Mesenchymal stem cell (in vitro differentiated cells and primary cell): Measurements from ENCODE around the gene PRPH.
A peak's percentile ranks its signal among the peaks of the same experiment; 100 is the strongest.
"Not testable (repeated sequence)": the region's sequence is repeated elsewhere in the genome, so short reads cannot be mapped to it uniquely, and the experiment has no call there.

Experiments
- DNase-seq: peaks from one replicate; pipeline ENCODE4 v3.0.0-alpha.2; 2013
- H2AFZ ChIP-seq: one replicate; pipeline ENCODE4 v1.6.1; 2013; ENCODE audit warnings: low read depth, mild to moderate bottlenecking, control low read depth, inconsistent platforms, low read length, moderate library complexity
- H2AK5ac ChIP-seq: 2 replicates; pipeline ENCODE4 v1.6.1; 2013; ENCODE audit warnings: low read length, moderate library complexity, mild to moderate bottlenecking, inconsistent platforms; ENCODE audit not compliant: severe bottlenecking
- H2BK120ac ChIP-seq: one replicate; pipeline ENCODE4 v1.6.1; 2013; ENCODE audit warnings: low read depth, mild to moderate bottlenecking, inconsistent platforms, low read length, moderate library complexity
- H2BK12ac ChIP-seq, 2 experiments: one replicate each; pipeline ENCODE4 v1.6.1; 2013; ENCODE audit warnings: inconsistent platforms in 2 of 2, low read length in 2 of 2, mild to moderate bottlenecking in 2 of 2, moderate library complexity in 2 of 2, control low read depth in 1 of 2
- H2BK15ac ChIP-seq: one replicate; pipeline ENCODE4 v1.6.1; 2013; ENCODE audit warnings: mild to moderate bottlenecking, low read depth, inconsistent platforms; ENCODE audit not compliant: poor library complexity, severe bottlenecking
- H2BK5ac ChIP-seq: 2 replicates; pipeline ENCODE4 v1.6.1; 2013; ENCODE audit warnings: low read depth, mild to moderate bottlenecking, low read length, control low read depth, inconsistent platforms; ENCODE audit not compliant: poor library complexity, severe bottlenecking
- H3K14ac ChIP-seq, 2 experiments: one replicate each; pipeline ENCODE4 v1.6.1; 2013; ENCODE audit warnings: inconsistent platforms in 2 of 2, low read length in 2 of 2, control low read depth in 1 of 2, mild to moderate bottlenecking in 1 of 2, moderate library complexity in 1 of 2
- H3K18ac ChIP-seq, 2 experiments: one replicate each; pipeline ENCODE4 v1.6.1; 2013; ENCODE audit warnings: inconsistent platforms in 2 of 2, low read length in 2 of 2, control low read depth in 1 of 2, low read depth in 1 of 2, mild to moderate bottlenecking in 1 of 2
- H3K23ac ChIP-seq, 2 experiments: one replicate each; pipeline ENCODE4 v1.6.1; 2013; ENCODE audit warnings: inconsistent platforms in 2 of 2, low read length in 2 of 2, mild to moderate bottlenecking in 2 of 2, moderate library complexity in 2 of 2, control low read depth in 1 of 2
- H3K27ac ChIP-seq: 2 replicates; pipeline ENCODE4 v1.5.1; 2013; ENCODE audit warnings: mild to moderate bottlenecking, moderate library complexity, low read length, control low read depth, inconsistent platforms; ENCODE audit not compliant: poor library complexity, severe bottlenecking
- H3K27me3 ChIP-seq, 2 experiments: 2 replicates each; pipeline versions ENCODE4 v1.6.1 to v1.7.0; 2013; ENCODE audit warnings: low read length in 2 of 2, mild to moderate bottlenecking in 2 of 2, moderate library complexity in 2 of 2, control low read depth in 1 of 2, inconsistent platforms in 1 of 2; ENCODE audit not compliant: control insufficient read depth in 1 of 2, insufficient read depth in 1 of 2
- H3K36me3 ChIP-seq, 2 experiments: 2 replicates each; pipeline versions ENCODE4 v1.6.1 to v1.7.0; 2013; ENCODE audit warnings: low read length in 2 of 2, control low read depth in 1 of 2, inconsistent platforms in 1 of 2, low read depth in 1 of 2, mild to moderate bottlenecking in 1 of 2; ENCODE audit not compliant: insufficient read depth in 2 of 2, control insufficient read depth in 1 of 2
- H3K4ac ChIP-seq, 2 experiments: one replicate each; pipeline ENCODE4 v1.6.1; 2013; ENCODE audit warnings: inconsistent platforms in 2 of 2, low read length in 2 of 2, mild to moderate bottlenecking in 2 of 2, moderate library complexity in 2 of 2, control low read depth in 1 of 2, low read depth in 1 of 2
- H3K4me1 ChIP-seq: 2 replicates; pipeline ENCODE4 v1.6.1; 2013; ENCODE audit warnings: low read depth, low read length, control low read depth; ENCODE audit not compliant: control insufficient read depth, insufficient read depth
- H3K4me2 ChIP-seq: 2 replicates; pipeline ENCODE4 v1.6.1; 2013; ENCODE audit warnings: low read length, mild to moderate bottlenecking, inconsistent platforms; ENCODE audit not compliant: poor library complexity, severe bottlenecking
- H3K4me3 ChIP-seq, 2 experiments: 2 replicates each; pipeline versions ENCODE4 v1.5.1 to v1.7.0; 2013; ENCODE audit warnings: low read length in 2 of 2, mild to moderate bottlenecking in 2 of 2, control low read depth in 1 of 2, low read depth in 1 of 2; ENCODE audit not compliant: insufficient read depth in 1 of 2
- H3K79me1 ChIP-seq: replicated peaks from 2 replicates; pipeline ENCODE4 v1.6.1; 2013; ENCODE audit warnings: mild to moderate bottlenecking, control low read depth, low read length, inconsistent platforms; ENCODE audit not compliant: poor library complexity, severe bottlenecking
- H3K9ac ChIP-seq: 2 replicates; pipeline ENCODE4 v1.7.0; 2013; ENCODE audit warnings: mild to moderate bottlenecking, low read length, moderate library complexity
- H3K9me3 ChIP-seq: 2 replicates; pipeline ENCODE4 v1.7.0; 2013; ENCODE audit warnings: mild to moderate bottlenecking, low read length; ENCODE audit not compliant: control insufficient read depth
- H4K8ac ChIP-seq: one replicate; pipeline ENCODE4 v1.6.1; 2013; ENCODE audit warnings: inconsistent platforms, mild to moderate bottlenecking, low read length, moderate library complexity
- H4K91ac ChIP-seq: one replicate; pipeline ENCODE4 v1.6.1; 2013; ENCODE audit warnings: mild to moderate bottlenecking, low read length, inconsistent platforms
- WGBS: methylation state at CpG from one replicate; pipeline ENCODE4 v1.1.7; 2013; ENCODE audit warnings: mixed read lengths; 5-methylcytosine and 5-hydroxymethylcytosine counted together

The PRPH gene

DNA sequence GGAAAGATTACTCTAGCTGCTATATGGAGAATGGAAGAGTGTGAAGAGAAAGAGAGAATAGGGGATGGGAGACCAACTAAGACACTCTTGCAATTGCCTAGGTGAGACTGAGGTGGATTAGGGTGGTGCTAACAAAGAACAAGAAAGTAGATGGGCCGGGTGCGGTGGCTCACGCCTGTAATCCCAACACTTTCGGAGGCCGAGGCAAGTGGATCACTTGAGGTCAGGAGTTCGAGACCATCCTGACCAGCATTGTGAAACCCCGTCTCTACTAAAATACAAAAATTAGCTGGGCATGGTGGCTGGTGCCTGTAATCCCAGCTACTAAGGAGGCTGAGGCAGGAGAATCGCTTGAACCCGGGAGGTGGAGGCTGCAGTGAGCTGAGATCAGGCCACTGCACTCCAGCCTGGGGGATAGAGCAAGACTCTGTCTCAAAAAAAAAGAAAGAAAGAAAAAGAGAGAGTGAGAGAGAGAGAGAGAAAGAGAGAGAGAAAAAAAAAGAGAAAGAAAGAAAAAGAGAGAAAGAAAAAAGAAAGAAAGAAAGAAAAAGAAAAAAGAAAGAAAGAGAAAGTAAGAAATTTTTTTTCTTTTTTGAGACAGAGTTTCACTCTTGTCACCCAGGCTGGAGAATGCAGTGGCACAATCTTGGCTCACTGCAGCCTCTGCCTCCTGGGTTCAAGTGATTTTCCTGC, 25.6 kb downstream of the PRPH start:
- Histone ChIP-seq H3K4me1 (peaks cover 13% of the 10 kb centered on the region), H3K79me1 (peaks cover 15% of the 10 kb centered on the region)
- not testable (repeated sequence) for H2AK5ac ChIP-seq, H3K27me3 ChIP-seq, H4K91ac ChIP-seq, H2BK12ac ChIP-seq, H3K36me3 ChIP-seq, H3K23ac ChIP-seq, H3K4ac ChIP-seq, H3K18ac ChIP-seq, H3K14ac ChIP-seq, H3K9ac ChIP-seq, H3K4me2 ChIP-seq, H4K8ac ChIP-seq, H2BK15ac ChIP-seq, H3K4me3 ChIP-seq, H2BK120ac ChIP-seq, H2AFZ ChIP-seq, H2BK5ac ChIP-seq, H3K9me3 ChIP-seq, H3K27ac ChIP-seq, DNase-seq
- 87% methylated on average over 9 of the region's 9 CpGs for WGBS

- Histone ChIP-seq H3K9me3 (no peaks in the 10 kb centered on the region), H3K4ac (peak overlapping the region in 1 of 2 experiments; percentile 53), H3K27ac (no peak overlapping the region), H3K9ac (peak overlapping the region; percentile 92), H4K8ac (no peak overlapping the region), H2BK12ac (no peak overlapping the region), H3K23ac (no peak overlapping the region), H2BK15ac (no peak overlapping the region), H2AK5ac (no peak overlapping the region), H3K4me1 (peaks cover 13% of the 10 kb centered on the region), H3K36me3 (peaks cover 3 to 5% of the 10 kb centered on the region in 2 experiments), H3K27me3 (no peaks in the 10 kb centered on the region), H3K14ac (no peak overlapping the region), H3K4me3 (peak overlapping the region; percentile 70 to 90), H4K91ac (no peak overlapping the region), H2AFZ (no peak overlapping the region), H3K4me2 (peak overlapping the region; percentile 17), H3K18ac (no peak overlapping the region), H3K79me1 (peaks cover 23% of the 10 kb centered on the region), H2BK120ac (no peak overlapping the region), H2BK5ac (no peak overlapping the region)
- DNase-seq = no peak
- 67% methylated on average over 10 of the region's 12 CpGs for WGBS
Measured at GRCh38 chr12:49322367-49322707, 27.4 kb downstream of the PRPH start.

GRCh38 chr12:49322708-49323523, 28.0 kb downstream of the PRPH start, which contains the start of gene TROAP:
Gene TROAP, plus strand, starts transcription at chr12:49323255. Its CDS starts 354 bp downstream, at chr12:49323609.
- peaks cover 13% of the 10 kb centered on the region for H3K4me1 ChIP-seq
- peak; percentile 99 for DNase-seq
- peak within 1 kb of the TSS; percentile 99 for H3K4me2 ChIP-seq
- no peak within 1 kb of the TSS for H2BK12ac ChIP-seq
- H4K91ac ChIP-seq = peak within 1 kb of the TSS; percentile 36
- H4K8ac ChIP-seq = peak within 1 kb of the TSS; percentile 86
- H2BK5ac ChIP-seq = no peak within 1 kb of the TSS
- peak within 1 kb of the TSS; percentile 70 to 90 for H3K4me3 ChIP-seq
- H2AK5ac ChIP-seq = no peak within 1 kb of the TSS
- H2BK15ac ChIP-seq = peak within 1 kb of the TSS; percentile 62
- no peak within 1 kb of the TSS for H2BK120ac ChIP-seq
- H3K79me1 ChIP-seq = peaks cover 23% of the 10 kb centered on the region
- H3K4ac ChIP-seq = peak within 1 kb of the TSS in 1 of 2 experiments; percentile 53
- H3K18ac ChIP-seq = peak within 1 kb of the TSS in 1 of 2 experiments; percentile 93
- H3K9me3 ChIP-seq = no peaks in the 10 kb centered on the region
- peak within 1 kb of the TSS; percentile 92 for H3K9ac ChIP-seq
- H3K23ac ChIP-seq = no peak within 1 kb of the TSS
- peak within 1 kb of the TSS; percentile 34 for H3K27ac ChIP-seq
- under 1% methylated on average over 57 of the region's 65 CpGs for WGBS
- peaks cover 3 to 8% of the 10 kb centered on the region in 2 experiments for H3K36me3 ChIP-seq
- peak within 1 kb of the TSS; percentile 93 for H2AFZ ChIP-seq
- no peaks in the 10 kb centered on the region for H3K27me3 ChIP-seq
- no peak within 1 kb of the TSS for H3K14ac ChIP-seq

DNA sequence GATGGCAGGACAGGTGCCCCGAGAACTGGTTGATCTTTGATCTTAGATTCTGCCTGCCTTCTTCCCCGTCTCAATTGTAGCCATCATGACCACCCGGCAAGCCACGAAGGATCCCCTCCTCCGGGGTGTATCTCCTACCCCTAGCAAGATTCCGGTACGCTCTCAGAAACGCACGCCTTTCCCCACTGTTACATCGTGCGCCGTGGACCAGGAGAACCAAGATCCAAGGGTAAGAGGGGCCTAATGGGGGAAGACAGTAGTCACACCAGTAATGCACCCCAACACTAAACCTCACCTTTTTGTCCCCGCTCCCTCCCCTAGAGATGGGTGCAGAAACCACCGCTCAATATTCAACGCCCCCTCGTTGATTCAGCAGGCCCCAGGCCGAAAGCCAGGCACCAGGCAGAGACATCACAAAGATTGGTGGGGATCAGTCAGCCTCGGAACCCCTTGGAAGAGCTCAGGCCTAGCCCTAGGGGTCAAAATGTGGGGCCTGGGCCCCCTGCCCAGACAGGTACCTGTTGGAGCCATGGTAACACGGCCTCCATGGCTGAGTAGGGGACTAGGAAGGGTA, 28.7 kb downstream of the PRPH start:
- no peaks in the 10 kb centered on the region for H3K9me3 ChIP-seq
- H2BK5ac ChIP-seq = no peak overlapping the region
- no peak for DNase-seq
- H3K9ac ChIP-seq = peak overlapping the region; percentile 81
- H2AK5ac ChIP-seq = no peak overlapping the region
- peaks cover 3 to 8% of the 10 kb centered on the region in 2 experiments for H3K36me3 ChIP-seq
- no peak overlapping the region for H3K23ac ChIP-seq
- peak overlapping the region; percentile 64 to 90 for H3K4me3 ChIP-seq
- H2BK120ac ChIP-seq = no peak overlapping the region
- H3K4me2 ChIP-seq = peak overlapping the region; percentile 99
- peak overlapping the region; percentile 93 for H2AFZ ChIP-seq
- H3K27ac ChIP-seq = no peak overlapping the region
- no peaks in the 10 kb centered on the region for H3K27me3 ChIP-seq
- WGBS = 20% methylated on average over 13 of the region's 19 CpGs
- no peak overlapping the region for H2BK12ac ChIP-seq
- peaks cover 13% of the 10 kb centered on the region for H3K4me1 ChIP-seq
- peak overlapping the region; percentile 40 for H4K8ac ChIP-seq
- no peak overlapping the region for H3K14ac ChIP-seq
- peaks cover 23% of the 10 kb centered on the region for H3K79me1 ChIP-seq
- H2BK15ac ChIP-seq = no peak overlapping the region
- H3K4ac ChIP-seq = no peak overlapping the region
- H4K91ac ChIP-seq = peak overlapping the region; percentile 36
- H3K18ac ChIP-seq = no peak overlapping the region
